Measurements from ENCODE around the gene CIBAR2.

Gene CIBAR2

GRCh38 chr16:85112364-85112763, at the start of gene CIBAR2:
CIBAR2 (minus strand) TSS chr16:85112472; CDS start chr16:85112352, 120 bp downstream.
- no peak for TF ChIP-seq CTCF (IDR thresholded peaks at IDR 0.05)

GRCh38 chr16:85159179-85159980, 47.1 kb upstream of the CIBAR2 start:
- TF ChIP-seq CTCF (IDR thresholded peaks at IDR 0.05): no peak
- Histone ChIP-seq H3K4me1 (peaks cover 11% of the 10 kb centered on the region), H3K4me2 (ENCODE audit: low read length) (no peak overlapping the region), H3K9ac (no peak overlapping the region), H2AFZ (peak overlapping the region; percentile 57), H3K9me3 (ENCODE audit: control insufficient read depth, low read length) (no peaks in the 10 kb centered on the region), H3K4me3 (ENCODE audit: low read depth, low read length) (no peak overlapping the region), H3K27ac (no peak overlapping the region), H3K36me3 (ENCODE audit: control insufficient read depth, insufficient read depth, low read length) (no peaks in the 10 kb centered on the region), H3K27me3 (ENCODE audit: control insufficient read depth, insufficient read depth, low read length) (no peaks in the 10 kb centered on the region), H3K79me2 (no peaks in the 10 kb centered on the region)

More at GRCh38 chr16:85112364-85112763, at the start of gene CIBAR2:
- Histone ChIP-seq H3K4me2 (ENCODE audit: low read length) (no peak within 1 kb of the TSS), H3K27ac (no peak within 1 kb of the TSS), H3K4me3 (ENCODE audit: low read depth, low read length) (no peak within 1 kb of the TSS), H3K9ac (no peak within 1 kb of the TSS), H3K36me3 (ENCODE audit: control insufficient read depth, insufficient read depth, low read length) (no peaks in the 10 kb centered on the region), H3K4me1 (no peaks in the 10 kb centered on the region), H3K9me3 (ENCODE audit: control insufficient read depth, low read length) (no peaks in the 10 kb centered on the region), H3K79me2 (no peaks in the 10 kb centered on the region), H2AFZ (no peak within 1 kb of the TSS), H3K27me3 (ENCODE audit: control insufficient read depth, insufficient read depth, low read length) (no peaks in the 10 kb centered on the region)

- Histone ChIP-seq H3K79me2 (no peaks in the 10 kb centered on the region), H3K27me3 (ENCODE audit: control insufficient read depth, insufficient read depth, low read length) (no peaks in the 10 kb centered on the region), H3K9ac (no peak overlapping the region), H3K27ac (no peak overlapping the region), H3K4me3 (ENCODE audit: low read depth, low read length) (no peak overlapping the region), H3K4me1 (peaks cover 11% of the 10 kb centered on the region), H3K9me3 (ENCODE audit: control insufficient read depth, low read length) (no peaks in the 10 kb centered on the region), H2AFZ (peak overlapping the region; percentile 57), H3K36me3 (ENCODE audit: control insufficient read depth, insufficient read depth, low read length) (no peaks in the 10 kb centered on the region), H3K4me2 (ENCODE audit: low read length) (no peak overlapping the region)
- no peak for TF ChIP-seq CTCF (IDR thresholded peaks at IDR 0.05)
Measured at GRCh38 chr16:85158743-85159178, 46.5 kb upstream of the CIBAR2 start.

GRCh38 chr16:85157813-85158742, 45.8 kb upstream of the CIBAR2 start:
- H3K27ac ChIP-seq: no peak overlapping the region
- no peak overlapping the region for H3K4me2 ChIP-seq (ENCODE audit: low read length)
- peaks cover 11% of the 10 kb centered on the region for H3K4me1 ChIP-seq
- no peak overlapping the region for H3K4me3 ChIP-seq (ENCODE audit: low read depth, low read length)
- H3K9ac ChIP-seq: no peak overlapping the region
- no peaks in the 10 kb centered on the region for H3K79me2 ChIP-seq
- peak overlapping the region; percentile 57 for H2AFZ ChIP-seq
- no peaks in the 10 kb centered on the region for H3K9me3 ChIP-seq (ENCODE audit: control insufficient read depth, low read length)
- H3K36me3 ChIP-seq (ENCODE audit: control insufficient read depth, insufficient read depth, low read length): no peaks in the 10 kb centered on the region
- no peaks in the 10 kb centered on the region for H3K27me3 ChIP-seq (ENCODE audit: control insufficient read depth, insufficient read depth, low read length)
- no peak for TF ChIP-seq CTCF (IDR thresholded peaks at IDR 0.05)
